ENCODE results near the gene VSIG2.

Gene VSIG2

GRCh38 chr11:124717786-124718651 lies 34.0 kb downstream of the VSIG2 start:
- FAIRE-seq, result no peak

- FAIRE-seq, result no peak
Observed at GRCh38 chr11:124717421-124717785, 34.7 kb downstream of the VSIG2 start.

DNA sequence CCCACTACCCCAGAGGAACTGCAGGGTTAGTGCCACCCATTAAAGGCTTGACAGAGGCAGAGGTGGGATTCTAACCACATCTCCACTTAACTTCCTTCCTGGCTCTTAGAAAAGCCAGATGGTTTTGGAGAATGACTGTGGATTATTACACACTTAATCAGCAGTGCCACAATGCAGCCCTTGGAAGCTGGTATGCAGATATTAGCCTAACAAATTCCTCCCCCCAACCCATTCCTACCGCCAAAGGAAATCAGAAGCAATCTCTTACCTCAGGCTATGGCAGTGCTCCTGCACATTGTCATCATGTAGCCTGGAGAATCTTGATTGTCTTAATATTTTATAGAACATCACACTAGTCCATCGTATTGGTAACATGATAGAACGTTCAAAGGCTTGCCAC lies 35.5 kb downstream of the VSIG2 start:
- FAIRE-seq, result no peak

GRCh38 chr11:124712392-124712791 lies 39.7 kb downstream of the VSIG2 start:
- FAIRE-seq, result no peak

- no peak for FAIRE-seq
Observed at GRCh38 chr11:124707829-124708228, 44.2 kb downstream of the VSIG2 start.

GRCh38 chr11:124700028-124700427 lies 52.0 kb downstream of the VSIG2 start:
- FAIRE-seq, result no peak

DNA sequence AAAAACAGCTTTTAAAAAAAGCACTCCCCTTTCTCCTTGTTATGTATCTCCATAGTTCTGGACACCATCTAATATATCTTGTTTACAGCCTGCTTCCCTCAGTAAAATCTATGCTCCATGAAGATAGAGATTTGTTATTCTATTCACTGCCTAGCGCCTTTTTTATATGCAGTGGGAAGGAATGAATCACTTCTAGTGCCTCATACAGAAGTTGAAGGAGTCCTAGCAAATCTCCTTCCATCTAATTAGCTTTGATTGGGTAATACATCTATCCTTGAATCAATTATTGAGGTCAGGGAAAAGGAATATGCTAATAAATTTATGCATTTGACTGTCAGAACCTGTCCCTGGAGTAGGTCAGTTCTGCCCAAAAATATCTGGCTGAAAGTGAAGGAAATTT lies 52.5 kb downstream of the VSIG2 start:
- FAIRE-seq, result no peak

Data from A204.1 (cell line).